ENCODE measurements around the gene CERS6.

GRCh38 chr2:168790226-168790902 is 334.3 kb downstream of the CERS6 start:
- no peak for TF ChIP-seq CTCF (IDR thresholded peaks at IDR 0.05)
- TF ChIP-seq POLR2A (IDR thresholded peaks at IDR 0.05), result no peak
